ENCODE results near the gene KIF27.
"Not testable (repeated sequence)": the region's sequence is repeated elsewhere in the genome, so short reads cannot be mapped to it uniquely, and the experiment has no call there.

Gene KIF27

DNA sequence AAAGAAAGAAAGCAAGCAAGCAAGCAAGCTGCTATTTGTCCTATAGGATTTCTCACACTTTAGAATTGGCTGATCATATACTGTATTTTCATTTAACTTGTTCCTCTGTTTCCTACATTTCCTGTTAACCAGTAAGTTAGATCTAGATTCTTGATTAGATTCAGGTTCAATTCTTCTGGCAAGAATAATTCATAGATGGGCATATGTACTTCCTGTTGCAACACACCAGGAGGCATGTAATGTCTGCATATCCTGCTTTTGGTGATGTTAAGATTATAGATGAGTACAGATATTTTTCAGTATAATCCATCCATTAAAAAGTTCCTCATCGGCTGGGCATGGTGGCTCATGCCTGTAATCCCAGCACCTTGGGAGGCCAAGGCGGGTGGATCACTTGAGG is 10.8 kb upstream of the KIF27 start:
- Histone ChIP-seq H3K36me3 (ENCODE audit: control insufficient read depth in 1 of 2, insufficient read depth in 2 of 2, low read length in 2 of 2) (no peaks in the 10 kb centered on the region), H3K9me3 (ENCODE audit: control insufficient read depth in 1 of 2, low read length in 2 of 2) (no peaks in the 10 kb centered on the region), H3K27me3 (ENCODE audit: low read depth, low read length) (no peaks in the 10 kb centered on the region), H3K4me3 (ENCODE audit: low read depth in 1 of 2, low read length in 2 of 2) (no peak overlapping the region), H3K27ac (ENCODE audit: low read length) (no peak overlapping the region), H3K4me1 (ENCODE audit: control insufficient read depth in 1 of 2, insufficient read depth in 2 of 2, low read length in 2 of 2) (no peaks in the 10 kb centered on the region)

DNA sequence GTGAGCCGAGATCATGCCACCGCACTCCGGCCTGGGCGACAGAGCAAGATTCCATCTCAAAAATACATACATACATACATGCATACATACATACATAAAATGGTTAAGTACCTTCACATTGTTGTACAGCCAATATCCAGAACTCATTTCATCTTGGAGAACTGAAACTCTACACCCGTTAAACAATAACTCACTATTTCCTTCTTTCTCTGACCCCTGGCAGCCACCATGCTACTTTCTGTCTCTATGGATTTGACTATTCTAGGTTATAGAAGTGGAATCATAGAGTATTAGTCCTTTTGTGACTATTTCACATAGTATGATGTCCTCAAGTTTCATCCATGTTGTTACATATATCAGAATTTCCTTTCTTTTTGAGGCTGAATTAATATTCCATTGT is 9.6 kb upstream of the KIF27 start:
- no peak overlapping the region for H3K27ac ChIP-seq (ENCODE audit: low read length)
- H3K4me3 ChIP-seq (ENCODE audit: low read depth in 1 of 2, low read length in 2 of 2) = no peak overlapping the region
- no peaks in the 10 kb centered on the region for H3K4me1 ChIP-seq (ENCODE audit: control insufficient read depth in 1 of 2, insufficient read depth in 2 of 2, low read length in 2 of 2)
- no peaks in the 10 kb centered on the region for H3K9me3 ChIP-seq (ENCODE audit: control insufficient read depth in 1 of 2, low read length in 2 of 2)
- H3K27me3 ChIP-seq (ENCODE audit: low read depth, low read length) = no peaks in the 10 kb centered on the region
- H3K36me3 ChIP-seq (ENCODE audit: control insufficient read depth in 1 of 2, insufficient read depth in 2 of 2, low read length in 2 of 2) = no peaks in the 10 kb centered on the region

DNA sequence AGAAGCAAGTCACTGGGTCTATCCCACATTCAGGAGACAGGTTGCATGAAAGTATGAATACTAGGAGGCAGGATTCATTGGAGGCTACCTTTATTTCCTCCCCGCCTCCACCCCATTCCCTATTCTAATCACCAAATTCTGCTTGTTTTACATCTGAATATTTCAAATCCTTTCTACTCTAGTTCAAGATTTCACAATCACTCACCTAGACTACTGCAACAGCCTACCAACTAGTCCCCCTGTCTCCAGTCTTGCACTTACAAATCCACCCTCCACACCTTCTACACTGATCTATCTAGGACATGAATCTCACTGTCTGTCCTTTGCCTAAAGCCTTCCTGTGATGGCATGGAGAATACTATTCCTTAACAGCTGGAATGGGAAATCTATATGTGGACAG is 6.4 kb upstream of the KIF27 start:
- no peaks in the 10 kb centered on the region for H3K4me1 ChIP-seq (ENCODE audit: control insufficient read depth in 1 of 2, insufficient read depth in 2 of 2, low read length in 2 of 2)
- H3K36me3 ChIP-seq (ENCODE audit: control insufficient read depth in 1 of 2, insufficient read depth in 2 of 2, low read length in 2 of 2) = no peaks in the 10 kb centered on the region
- H3K4me3 ChIP-seq (ENCODE audit: low read depth in 1 of 2, low read length in 2 of 2) = no peak overlapping the region
- H3K27me3 ChIP-seq (ENCODE audit: low read depth, low read length) = no peaks in the 10 kb centered on the region
- no peaks in the 10 kb centered on the region for H3K9me3 ChIP-seq (ENCODE audit: control insufficient read depth in 1 of 2, low read length in 2 of 2)
- H3K27ac ChIP-seq (ENCODE audit: low read length) = no peak overlapping the region

- Histone ChIP-seq H3K36me3 (ENCODE audit: control insufficient read depth in 1 of 2, insufficient read depth in 2 of 2, low read length in 2 of 2) (no peaks in the 10 kb centered on the region), H3K27ac (ENCODE audit: low read length) (peak overlapping the region; percentile 35), H3K9me3 (ENCODE audit: control insufficient read depth in 1 of 2, low read length in 2 of 2) (no peaks in the 10 kb centered on the region), H3K4me1 (ENCODE audit: control insufficient read depth in 1 of 2, insufficient read depth in 2 of 2, low read length in 2 of 2) (peaks cover 0 to 3% of the 10 kb centered on the region in 2 donors), H3K4me3 (ENCODE audit: low read depth in 1 of 2, low read length in 2 of 2) (peak overlapping the region; percentile 51 to 68), H3K27me3 (ENCODE audit: low read depth, low read length) (no peaks in the 10 kb centered on the region)
These were observed 734 bp downstream of the KIF27 start for GRCh38 chr9:83920469-83920926.

DNA sequence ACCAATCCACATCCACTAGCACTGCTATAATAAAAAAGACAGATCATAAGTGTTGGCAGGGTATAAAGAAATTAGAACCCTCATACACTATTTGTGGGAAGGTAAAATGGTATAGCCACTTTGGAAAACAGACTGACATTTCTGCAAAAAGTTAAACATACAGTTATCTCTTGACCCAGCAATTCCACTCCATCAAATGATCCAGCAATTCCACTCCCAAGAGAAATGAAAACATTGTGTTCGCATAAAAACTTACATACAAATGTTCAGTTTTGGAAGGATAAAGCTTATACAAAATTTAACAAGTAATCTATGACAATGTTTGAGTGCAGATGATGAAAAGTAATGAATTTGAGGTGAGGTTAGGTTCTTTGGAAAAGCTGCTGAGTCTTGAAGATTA is 2.1 kb downstream of the KIF27 start:
- Histone ChIP-seq H3K4me3 (ENCODE audit: low read depth in 1 of 2, low read length in 2 of 2) (no peak overlapping the region), H3K27me3 (ENCODE audit: low read depth, low read length) (no peaks in the 10 kb centered on the region), H3K9me3 (ENCODE audit: control insufficient read depth in 1 of 2, low read length in 2 of 2) (no peaks in the 10 kb centered on the region), H3K27ac (ENCODE audit: low read length) (no peak overlapping the region), H3K4me1 (ENCODE audit: control insufficient read depth in 1 of 2, insufficient read depth in 2 of 2, low read length in 2 of 2) (peaks cover 0 to 3% of the 10 kb centered on the region in 2 donors), H3K36me3 (ENCODE audit: control insufficient read depth in 1 of 2, insufficient read depth in 2 of 2, low read length in 2 of 2) (no peaks in the 10 kb centered on the region)

DNA sequence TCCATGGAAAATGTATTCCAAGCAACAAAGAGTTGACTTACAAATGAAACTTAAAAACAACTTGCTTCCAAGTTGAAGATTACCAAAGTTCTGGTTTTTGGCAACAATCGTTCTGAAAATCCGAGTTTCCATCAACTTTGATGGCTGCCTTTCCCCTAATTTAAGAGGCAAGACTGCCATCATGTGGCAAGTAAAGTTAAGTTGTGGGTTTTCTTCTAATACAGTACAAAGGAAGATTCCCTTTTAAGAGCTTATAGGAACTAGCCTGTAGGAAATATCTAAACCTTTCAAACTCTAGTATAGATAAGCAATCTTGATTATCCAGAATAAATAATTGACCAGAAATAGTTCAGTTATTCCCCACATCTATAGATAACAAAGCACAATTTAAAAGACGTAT is 9.0 kb downstream of the KIF27 start:
- H3K4me1 ChIP-seq (ENCODE audit: control insufficient read depth in 1 of 2, insufficient read depth in 2 of 2, low read length in 2 of 2); H3K27me3 ChIP-seq (ENCODE audit: low read depth, low read length); H3K4me3 ChIP-seq (ENCODE audit: low read depth in 1 of 2, low read length in 2 of 2); H3K27ac ChIP-seq (ENCODE audit: low read length); H3K9me3 ChIP-seq (ENCODE audit: control insufficient read depth in 1 of 2, low read length in 2 of 2); H3K36me3 ChIP-seq (ENCODE audit: control insufficient read depth in 1 of 2, insufficient read depth in 2 of 2, low read length in 2 of 2): not testable (repeated sequence)

GRCh38 chr9:83906144-83906543 is 15.1 kb downstream of the KIF27 start:
- H3K4me3 ChIP-seq (ENCODE audit: low read depth in 1 of 2, low read length in 2 of 2) = no peak overlapping the region
- no peaks in the 10 kb centered on the region for H3K9me3 ChIP-seq (ENCODE audit: control insufficient read depth in 1 of 2, low read length in 2 of 2)
- peaks cover 0 to 7% of the 10 kb centered on the region in 2 donors for H3K36me3 ChIP-seq (ENCODE audit: control insufficient read depth in 1 of 2, insufficient read depth in 2 of 2, low read length in 2 of 2)
- no peaks in the 10 kb centered on the region for H3K27me3 ChIP-seq (ENCODE audit: low read depth, low read length)
- no peaks in the 10 kb centered on the region for H3K4me1 ChIP-seq (ENCODE audit: control insufficient read depth in 1 of 2, insufficient read depth in 2 of 2, low read length in 2 of 2)
- no peak overlapping the region for H3K27ac ChIP-seq (ENCODE audit: low read length)

GRCh38 chr9:83900615-83901014 is 20.6 kb downstream of the KIF27 start:
- H3K4me1 ChIP-seq (ENCODE audit: control insufficient read depth in 1 of 2, insufficient read depth in 2 of 2, low read length in 2 of 2); H3K27me3 ChIP-seq (ENCODE audit: low read depth, low read length); H3K9me3 ChIP-seq (ENCODE audit: control insufficient read depth in 1 of 2, low read length in 2 of 2); H3K36me3 ChIP-seq (ENCODE audit: control insufficient read depth in 1 of 2, insufficient read depth in 2 of 2, low read length in 2 of 2); H3K27ac ChIP-seq (ENCODE audit: low read length); H3K4me3 ChIP-seq (ENCODE audit: low read depth in 1 of 2, low read length in 2 of 2): not testable (repeated sequence)

DNA sequence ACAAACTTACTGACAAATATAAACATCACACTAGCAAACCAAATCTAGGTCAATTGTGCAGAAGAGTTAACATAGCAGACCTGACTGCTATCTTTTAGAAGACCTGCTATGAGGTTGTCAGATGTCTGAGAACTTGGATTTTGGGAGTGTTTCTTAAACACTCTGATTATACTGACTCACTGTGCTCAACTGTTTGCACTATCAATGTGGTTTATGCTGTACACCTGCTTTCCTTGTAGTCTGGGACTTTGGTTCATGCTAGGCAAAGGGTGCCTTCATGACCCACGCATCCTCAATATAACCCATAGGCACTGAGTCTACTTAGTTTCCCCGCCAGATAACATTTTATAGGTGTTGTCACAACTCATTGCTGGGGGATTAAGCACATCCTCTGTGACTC is 26.9 kb downstream of the KIF27 start:
- not testable (repeated sequence) for H3K9me3 ChIP-seq (ENCODE audit: control insufficient read depth in 1 of 2, low read length in 2 of 2); H3K4me3 ChIP-seq (ENCODE audit: low read depth in 1 of 2, low read length in 2 of 2); H3K4me1 ChIP-seq (ENCODE audit: control insufficient read depth in 1 of 2, insufficient read depth in 2 of 2, low read length in 2 of 2); H3K27me3 ChIP-seq (ENCODE audit: low read depth, low read length); H3K36me3 ChIP-seq (ENCODE audit: control insufficient read depth in 1 of 2, insufficient read depth in 2 of 2, low read length in 2 of 2); H3K27ac ChIP-seq (ENCODE audit: low read length)

DNA sequence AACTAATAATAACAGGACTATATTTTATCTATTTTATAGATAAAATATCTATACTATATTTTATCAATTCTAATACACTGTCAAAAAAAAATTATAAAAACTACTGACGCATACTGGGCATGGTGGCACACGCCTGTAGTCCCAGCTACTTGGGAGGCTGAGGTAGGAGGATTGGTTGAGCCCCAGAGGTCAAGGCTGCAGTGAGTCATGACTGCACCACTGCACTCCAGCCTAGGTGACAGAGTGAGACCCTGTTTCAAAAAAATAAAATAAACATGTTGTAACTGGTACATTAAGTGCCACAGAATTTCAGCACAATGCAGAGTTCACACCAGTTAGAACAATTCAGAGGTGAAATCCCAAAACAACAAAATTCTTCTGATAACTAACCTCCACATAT is 34.7 kb downstream of the KIF27 start:
- not testable (repeated sequence) for H3K27ac ChIP-seq (ENCODE audit: low read length); H3K9me3 ChIP-seq (ENCODE audit: control insufficient read depth in 1 of 2, low read length in 2 of 2); H3K4me1 ChIP-seq (ENCODE audit: control insufficient read depth in 1 of 2, insufficient read depth in 2 of 2, low read length in 2 of 2); H3K4me3 ChIP-seq (ENCODE audit: low read depth in 1 of 2, low read length in 2 of 2); H3K36me3 ChIP-seq (ENCODE audit: control insufficient read depth in 1 of 2, insufficient read depth in 2 of 2, low read length in 2 of 2); H3K27me3 ChIP-seq (ENCODE audit: low read depth, low read length)

DNA sequence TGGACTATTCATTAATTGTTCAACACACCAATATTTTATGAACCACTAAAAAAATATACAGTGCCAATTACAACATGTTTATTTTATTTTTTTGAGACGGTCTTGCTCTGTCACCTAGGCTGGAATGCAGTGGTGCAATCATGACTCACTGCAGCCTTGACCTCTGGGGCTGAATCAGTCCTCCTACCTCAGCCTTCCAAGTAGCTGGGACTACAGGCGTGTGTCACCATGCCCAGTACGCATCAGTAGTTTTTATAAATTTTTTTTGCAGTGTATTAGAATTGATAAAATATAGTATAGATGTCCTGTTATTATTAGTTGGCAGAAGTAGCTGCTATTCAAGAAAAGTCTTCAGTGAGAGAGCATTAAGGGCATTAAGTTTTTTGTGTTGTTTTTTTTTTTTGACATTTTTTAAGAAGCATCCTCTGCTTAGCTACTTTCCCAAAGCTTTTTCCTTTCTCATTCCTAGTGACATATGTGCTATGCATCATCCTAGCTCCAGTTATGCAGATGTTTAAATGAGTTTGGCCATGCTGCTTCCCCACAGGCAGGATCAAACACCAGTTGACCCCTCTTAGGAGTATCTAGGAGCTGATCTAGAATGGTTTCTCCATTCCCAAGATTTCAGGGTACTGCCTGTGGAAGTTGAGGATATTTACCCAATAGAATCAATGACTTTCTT is 35.5 kb downstream of the KIF27 start:
- not testable (repeated sequence) for H3K27ac ChIP-seq (ENCODE audit: low read length); H3K27me3 ChIP-seq (ENCODE audit: low read depth, low read length)

GRCh38 chr9:83881687-83882408 is 39.4 kb downstream of the KIF27 start:
- H3K36me3 ChIP-seq (ENCODE audit: control insufficient read depth in 1 of 2, insufficient read depth in 2 of 2, low read length in 2 of 2); H3K9me3 ChIP-seq (ENCODE audit: control insufficient read depth in 1 of 2, low read length in 2 of 2); H3K4me1 ChIP-seq (ENCODE audit: control insufficient read depth in 1 of 2, insufficient read depth in 2 of 2, low read length in 2 of 2); H3K27ac ChIP-seq (ENCODE audit: low read length); H3K4me3 ChIP-seq (ENCODE audit: low read depth in 1 of 2, low read length in 2 of 2); H3K27me3 ChIP-seq (ENCODE audit: low read depth, low read length): not testable (repeated sequence)

More for the DNA sequence above, 35.5 kb downstream of the KIF27 start:
- H3K4me1 ChIP-seq (ENCODE audit: control insufficient read depth in 1 of 2, insufficient read depth in 2 of 2, low read length in 2 of 2); H3K4me3 ChIP-seq (ENCODE audit: low read depth in 1 of 2, low read length in 2 of 2); H3K9me3 ChIP-seq (ENCODE audit: control insufficient read depth in 1 of 2, low read length in 2 of 2); H3K36me3 ChIP-seq (ENCODE audit: control insufficient read depth in 1 of 2, insufficient read depth in 2 of 2, low read length in 2 of 2): not testable (repeated sequence)

All from muscle layer of duodenum (tissue), 2 donors.